Sigmoid colon (tissue), 4 donors: ENCODE data around the gene CAP2.

Experiments
- CTCF ChIP-seq, 4 experiments: fragments of 450-650 bp in 3 of 4; fragments of 200-600 bp in 1 of 4; IDR thresholded peaks; one replicate each; pipeline ENCODE4 v1.5.1; 2016 to 2019; ENCODE audit warnings: antibody characterized with exemption in 4 of 4, mild to moderate bottlenecking in 3 of 4, moderate library complexity in 2 of 4
- POLR2A ChIP-seq, 2 donors: fragments of 450-650 bp; IDR thresholded peaks; one replicate each; pipeline ENCODE4 v1.6.1; 2016; ENCODE audit warnings: antibody characterized with exemption in 2 of 2, mild to moderate bottlenecking in 2 of 2, moderate library complexity in 2 of 2
- POLR2AphosphoS5 ChIP-seq, 4 donors: sonication (generic); formaldehyde crosslinking; IDR thresholded peaks; one replicate each; pipeline ENCODE4 v1.6.1; 2017; ENCODE audit warnings: antibody characterized with exemption in 4 of 4

GRCh38 chr6:17485181-17485580 is 91.8 kb downstream of the CAP2 start:
- no peak for TF ChIP-seq CTCF (IDR thresholded peaks at IDR 0.05)
- TF ChIP-seq POLR2A (IDR thresholded peaks at IDR 0.05) = no peak
- TF ChIP-seq POLR2AphosphoS5 (IDR thresholded peaks at IDR 0.05) = no peak
